GM23248 (cell line): ENCODE measurements around the gene RAI2.

ENCODE experiments used
- EZH2 ChIP-seq: fragments of 200-600 bp; sonication (generic); IDR thresholded peaks from 2 replicates; pipeline ENCODE4 v1.6.1; 2018; ENCODE audit warnings: antibody characterized with exemption, mild to moderate bottlenecking; ENCODE audit not compliant: insufficient read depth, poor library complexity, severe bottlenecking
- EZH2phosphoT487 ChIP-seq: fragments of 200-600 bp; sonication (generic); IDR thresholded peaks from 2 replicates; pipeline ENCODE4 v1.6.1; 2018; ENCODE audit warnings: antibody characterized with exemption, moderate library complexity, mild to moderate bottlenecking, low read depth; ENCODE audit not compliant: insufficient read depth

DNA sequence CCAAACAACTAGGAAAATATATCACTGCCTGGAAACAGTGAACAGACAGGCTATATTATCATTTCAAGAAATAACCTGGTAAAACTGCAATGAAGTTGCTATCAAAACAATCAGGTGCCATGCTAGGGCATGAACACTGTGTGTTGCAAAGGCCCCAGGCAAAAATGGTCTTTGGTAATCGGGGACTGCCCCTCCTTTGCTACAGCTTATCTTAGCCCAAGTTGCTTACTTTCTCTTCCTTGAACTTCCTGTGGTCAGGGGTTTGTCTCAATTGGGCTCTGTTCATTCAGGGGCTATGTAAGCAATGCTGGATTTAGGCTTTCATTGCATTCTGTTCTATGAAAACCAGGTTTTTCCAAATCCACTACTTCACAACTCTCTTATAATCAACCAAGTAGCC lies 93.4 kb downstream of the RAI2 start:
- TF ChIP-seq EZH2phosphoT487 (no peak), EZH2 (no peak)
